T-helper 22 cell (primary cell): ENCODE data around the gene FAM229A.

Source experiments
- DNase-seq: peaks from one replicate; pipeline ENCODE4 v3.0.0-alpha.2; 2020; ENCODE audit warnings: low read depth

The FAM229A gene

GRCh38 chr1:32330558-32331151 lies 31.6 kb downstream of the FAM229A start:
- DNase-seq: no peak

DNA sequence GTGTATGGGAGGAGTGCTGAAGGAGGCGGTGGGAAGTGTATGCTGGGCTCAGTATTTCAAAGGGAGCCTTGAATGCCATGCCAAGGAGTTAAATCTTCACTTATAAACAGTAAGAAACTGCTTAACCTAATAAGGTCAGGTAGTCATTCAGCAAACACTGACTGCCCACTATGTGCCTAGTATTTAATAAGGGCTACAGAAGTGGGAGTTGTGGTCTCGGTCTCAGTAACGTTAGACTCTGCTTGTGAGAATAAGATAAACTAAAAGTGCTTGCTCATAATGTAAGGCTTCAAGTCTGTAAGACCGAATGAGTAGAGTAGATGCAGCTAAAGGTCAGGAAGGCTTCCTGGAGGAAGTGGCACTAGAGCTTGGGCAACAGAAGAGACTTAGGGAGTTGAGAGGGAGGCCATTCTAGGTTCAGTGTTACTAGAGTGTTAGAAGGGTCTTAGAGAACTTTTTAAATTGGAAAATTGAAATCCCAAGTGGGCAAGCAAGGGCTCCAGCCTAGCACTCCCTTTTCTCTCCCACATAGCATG lies 32.3 kb downstream of the FAM229A start:
- no peak for DNase-seq

- DNase-seq: no peak
Observed at GRCh38 chr1:32327204-32327603, 35.1 kb downstream of the FAM229A start.

DNA sequence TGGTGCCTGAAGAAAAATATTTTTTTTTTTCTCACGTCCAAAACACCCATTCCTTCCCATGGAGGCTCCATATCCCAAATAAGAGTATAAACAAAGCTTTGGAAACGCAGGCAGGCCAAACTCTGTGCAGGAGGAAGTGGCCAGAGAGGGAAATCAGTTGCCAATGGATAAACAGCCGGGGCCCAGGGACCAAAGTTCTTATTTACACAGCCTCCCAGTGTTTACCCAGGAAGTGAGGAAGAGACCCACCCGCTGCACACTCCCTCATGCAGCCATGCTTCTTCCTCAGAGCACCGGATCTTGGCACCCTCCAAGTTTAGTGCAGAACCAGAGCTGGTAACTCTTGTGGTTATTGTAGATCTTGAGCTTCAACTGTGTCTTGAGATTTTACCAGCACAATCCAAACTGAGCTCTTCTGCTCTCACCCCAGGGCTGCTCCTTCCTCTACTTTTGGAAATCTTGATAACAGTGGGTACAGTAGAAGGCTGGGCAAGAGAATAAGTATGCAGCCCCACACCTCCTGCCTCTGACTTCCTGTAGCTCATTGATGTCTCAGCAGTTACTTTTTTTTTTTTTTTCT lies 40.5 kb downstream of the FAM229A start:
- DNase-seq: no peak

DNA sequence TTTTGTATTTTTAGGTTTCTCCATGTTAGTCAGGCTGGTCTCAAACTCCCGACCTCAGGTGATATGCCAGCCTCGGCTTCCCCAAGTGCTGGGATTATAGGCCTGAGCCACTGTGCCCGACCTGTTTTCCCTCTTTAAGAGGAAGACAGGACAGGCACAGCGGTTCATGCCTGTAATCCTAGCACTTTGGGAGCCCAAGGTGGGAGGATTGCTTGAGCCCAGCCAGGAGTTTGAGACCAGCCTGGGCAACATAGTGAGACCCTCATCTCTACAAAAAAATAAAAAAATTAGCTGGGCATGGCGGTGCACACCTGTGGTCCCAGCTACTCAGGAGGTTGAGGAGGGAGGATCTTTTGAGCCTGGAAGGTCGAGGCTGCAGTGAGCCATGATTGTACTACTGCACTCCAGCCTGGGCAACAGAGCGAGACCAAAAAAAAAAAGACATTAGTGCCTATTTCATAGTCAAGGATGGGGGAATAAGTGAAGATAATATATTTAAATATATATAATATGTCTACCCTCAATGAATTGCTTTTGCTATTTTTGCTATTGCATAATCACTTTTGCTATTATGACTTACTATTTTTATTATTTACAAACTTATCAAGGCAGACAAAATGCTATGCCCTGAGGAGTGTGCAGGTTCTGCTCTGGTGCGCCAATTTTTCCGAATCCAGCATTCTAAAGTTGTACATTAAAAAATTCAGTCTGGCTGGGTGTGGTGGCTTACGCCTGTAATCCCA lies 44.0 kb downstream of the FAM229A start:
- DNase-seq: no peak

DNA sequence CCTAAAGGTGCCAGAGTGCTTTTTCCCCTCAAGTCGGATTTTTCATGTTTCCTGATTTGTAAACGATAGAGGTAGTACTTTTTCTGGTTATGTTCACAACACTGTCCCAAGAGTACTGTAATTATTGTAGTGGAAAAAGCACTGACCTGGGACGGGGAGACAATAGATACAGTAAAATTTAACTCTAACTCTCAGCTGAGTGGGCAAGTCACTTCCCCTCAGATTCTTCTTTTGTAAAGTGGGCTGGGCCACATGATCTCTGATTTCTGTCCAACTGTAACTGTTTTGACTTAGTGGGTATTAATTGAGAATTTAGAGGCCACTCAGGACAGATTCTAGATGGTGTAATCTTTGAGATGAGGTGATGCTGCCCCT lies 45.4 kb downstream of the FAM229A start:
- no peak for DNase-seq

DNA sequence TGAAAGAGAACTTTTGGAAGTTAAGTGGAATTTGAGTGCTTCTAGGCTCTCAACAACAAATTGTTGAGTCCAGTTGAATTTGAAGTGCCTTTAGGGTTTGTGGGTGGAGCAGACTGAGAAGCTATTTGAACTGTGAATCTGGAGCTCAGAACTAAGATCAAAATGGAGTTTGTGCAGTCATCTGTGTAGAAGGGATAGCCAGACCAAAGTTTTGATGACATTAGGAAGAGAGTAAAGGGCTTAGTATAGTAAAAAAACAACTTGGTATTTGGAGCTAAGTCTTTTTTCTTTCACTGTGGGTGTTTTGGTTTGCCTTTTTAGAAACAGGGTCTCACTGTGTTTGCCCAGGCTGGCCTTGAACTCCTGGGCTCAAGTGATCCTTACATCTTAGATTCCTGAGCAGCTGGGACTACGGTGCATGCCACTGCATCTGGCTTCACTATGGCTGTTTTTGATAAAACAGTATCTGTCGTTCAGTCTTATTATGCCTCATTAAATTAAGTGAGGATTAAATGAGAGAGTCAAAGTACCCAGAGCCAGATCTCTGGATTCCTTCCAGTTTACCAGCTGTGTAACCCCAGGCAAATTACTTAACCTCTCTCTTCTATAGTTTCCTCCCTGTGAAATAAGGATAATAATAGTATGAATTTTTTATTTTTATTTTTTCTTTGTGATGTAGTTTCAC lies 50.4 kb downstream of the FAM229A start:
- DNase-seq: no peak
